Astrocyte (in vitro differentiated cells and primary cell): ENCODE data around the gene MAD2L1BP. TPM values are rescaled to one million over a fixed set of nuclear protein-coding genes. Genes with fewer than 3 reads are reported as not detected.
"Not testable (repeated sequence)": the region's sequence is repeated elsewhere in the genome, so short reads cannot be mapped to it uniquely, and the experiment has no call there.

ENCODE experiments used
- DNase-seq: peaks from one replicate; pipeline ENCODE4 v3.0.0-alpha.2; 2010; ENCODE audit warnings: low read depth
- FAIRE-seq: peaks from 2 replicates; lab custom pipeline; 2011; peaks lifted over from hg19 to GRCh38; lab: Jason Lieb, UNC
- H2AFZ ChIP-seq: 2 replicates; pipeline ENCODE4 v1.6.0; 2012; ENCODE audit warnings: low read depth, low read length, inconsistent platforms
- H3K27ac ChIP-seq: 2 replicates; pipeline ENCODE4 v1.5.1; 2011; ENCODE audit warnings: low read depth, low read length, inconsistent platforms
- H3K27me3 ChIP-seq: 2 replicates; pipeline ENCODE4 v1.6.0; 2011; ENCODE audit warnings: low read length, inconsistent platforms; ENCODE audit not compliant: insufficient read depth
- H3K36me3 ChIP-seq: 2 replicates; pipeline ENCODE4 v1.5.1; 2011; ENCODE audit warnings: low read length, inconsistent platforms; ENCODE audit not compliant: insufficient read depth
- H3K4me1 ChIP-seq: 2 replicates; pipeline ENCODE4 v1.5.1; 2011; ENCODE audit warnings: low read length, inconsistent platforms; ENCODE audit not compliant: insufficient read depth
- H3K4me2 ChIP-seq: 2 replicates; pipeline ENCODE4 v1.6.0; 2012; ENCODE audit warnings: low read length, inconsistent platforms
- H3K4me3 ChIP-seq: 2 replicates; pipeline ENCODE4 v1.5.1; 2011; ENCODE audit warnings: low read depth, mild to moderate bottlenecking, low read length, inconsistent platforms; ENCODE audit not compliant: insufficient read depth
- H3K79me2 ChIP-seq: 2 replicates; pipeline ENCODE4 v1.6.0; 2012; ENCODE audit warnings: mild to moderate bottlenecking, low read length, inconsistent platforms; ENCODE audit not compliant: insufficient read depth
- H3K9ac ChIP-seq: 2 replicates; pipeline ENCODE4 v1.6.0; 2012; ENCODE audit warnings: mild to moderate bottlenecking, low read length, inconsistent platforms
- H3K9me3 ChIP-seq: 2 replicates; pipeline ENCODE4 v1.5.1; 2012; ENCODE audit warnings: low read depth, mild to moderate bottlenecking, low read length, inconsistent platforms; ENCODE audit not compliant: insufficient read depth
- H4K20me1 ChIP-seq: 2 replicates; pipeline ENCODE4 v1.6.0; 2012; ENCODE audit warnings: low read length, inconsistent platforms; ENCODE audit not compliant: insufficient read depth
- H3K27ac Mint-ChIP-seq: one replicate; pipeline ENCODE4 v1.8.0; 2021; ENCODE audit warnings: mild to moderate bottlenecking, mixed read lengths; ENCODE audit not compliant: unreplicated experiment
- H3K27me3 Mint-ChIP-seq: one replicate; pipeline ENCODE4 v1.8.0; 2021; ENCODE audit warnings: low read depth, mixed read lengths; ENCODE audit not compliant: unreplicated experiment
- H3K36me3 Mint-ChIP-seq: one replicate; pipeline ENCODE4 v1.8.0; 2021; ENCODE audit warnings: low read depth, mixed read lengths; ENCODE audit not compliant: unreplicated experiment
- H3K4me1 Mint-ChIP-seq: one replicate; pipeline ENCODE4 v1.8.0; 2021; ENCODE audit warnings: low read depth, mixed read lengths; ENCODE audit not compliant: unreplicated experiment
- H3K4me3 Mint-ChIP-seq: one replicate; pipeline ENCODE4 v1.8.0; 2021; ENCODE audit warnings: mild to moderate bottlenecking, moderate library complexity, mixed read lengths; ENCODE audit not compliant: unreplicated experiment
- H3K9me3 Mint-ChIP-seq: one replicate; pipeline ENCODE4 v1.8.0; 2021; ENCODE audit warnings: mild to moderate bottlenecking, mixed read lengths; ENCODE audit not compliant: unreplicated experiment
- CTCF ChIP-seq: IDR thresholded peaks from 2 replicates; pipeline ENCODE4 v1.5.1; 2011; ENCODE audit warnings: low read depth, mild to moderate bottlenecking, inconsistent platforms, low read length, moderate library complexity; ENCODE audit not compliant: insufficient read depth
- EZH2 ChIP-seq: IDR thresholded peaks from 2 replicates; pipeline ENCODE4 v1.6.1; 2012; ENCODE audit warnings: mild to moderate bottlenecking, low read length, inconsistent platforms; ENCODE audit not compliant: insufficient read depth
- total RNA-seq: library from RNA; stranded (reverse); gene quantifications from 2 replicates; pipeline ENCODE4 v1.2.1, GENCODE V29; 2021

The MAD2L1BP gene
- total RNA-seq, 1 donor from 2014 or later: 32.2 TPM

GRCh38 chr6:43658161-43658560 is 22.5 kb downstream of the MAD2L1BP start:
- H3K79me2 ChIP-seq: no peaks in the 10 kb centered on the region
- no peaks in the 10 kb centered on the region for H3K36me3 ChIP-seq
- Mint-ChIP-seq H3K9me3 (peaks cover 10% of the 10 kb centered on the region), H3K4me3 (no peak overlapping the region), H3K36me3 (peaks cover 12% of the 10 kb centered on the region), H3K4me1 (no peaks in the 10 kb centered on the region), H3K27ac (no peak overlapping the region), H3K27me3 (no peaks in the 10 kb centered on the region)
- TF ChIP-seq EZH2: no peak
- TF ChIP-seq CTCF: no peak
- H3K9me3 ChIP-seq: peaks cover 4% of the 10 kb centered on the region
- H3K27ac ChIP-seq: no peak overlapping the region
- no peak overlapping the region for H3K4me3 ChIP-seq
- H4K20me1 ChIP-seq: no peaks in the 10 kb centered on the region
- no peak overlapping the region for H3K4me2 ChIP-seq
- DNase-seq (no peak), FAIRE-seq (no peak)
- H2AFZ ChIP-seq: no peak overlapping the region
- H3K27me3 ChIP-seq: no peaks in the 10 kb centered on the region
- H3K9ac ChIP-seq: no peak overlapping the region
- no peaks in the 10 kb centered on the region for H3K4me1 ChIP-seq

DNA sequence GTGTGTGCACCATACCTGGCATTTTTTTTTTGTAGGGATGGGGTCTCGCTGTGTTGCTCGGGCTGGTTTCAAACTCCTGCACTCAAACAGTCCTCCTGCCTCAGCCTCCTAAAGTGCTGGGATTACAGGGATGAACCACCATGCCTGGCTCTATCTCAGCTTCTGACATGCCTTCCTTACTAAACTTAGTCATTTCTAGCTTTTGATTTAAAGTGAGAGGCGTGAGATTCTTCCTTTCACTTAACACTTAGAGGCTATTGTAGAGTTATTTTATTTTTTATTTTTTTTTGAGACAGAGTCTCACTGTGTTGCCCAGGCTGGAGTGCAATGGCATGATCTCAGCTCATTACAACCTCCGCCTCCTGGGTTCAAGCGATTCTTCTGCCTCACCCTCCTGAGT is 27.3 kb downstream of the MAD2L1BP start:
- not testable (repeated sequence) for DNase-seq, H3K27ac Mint-ChIP-seq, H3K9me3 ChIP-seq, H3K4me3 Mint-ChIP-seq, H3K4me1 ChIP-seq, H3K36me3 ChIP-seq, H3K4me1 Mint-ChIP-seq, H3K79me2 ChIP-seq, H2AFZ ChIP-seq, H3K27me3 ChIP-seq, H3K4me3 ChIP-seq, H3K36me3 Mint-ChIP-seq, H3K27me3 Mint-ChIP-seq, H3K9ac ChIP-seq, H4K20me1 ChIP-seq, H3K4me2 ChIP-seq, H3K27ac ChIP-seq, FAIRE-seq
- H3K9me3 Mint-ChIP-seq: peaks cover 10% of the 10 kb centered on the region

DNA sequence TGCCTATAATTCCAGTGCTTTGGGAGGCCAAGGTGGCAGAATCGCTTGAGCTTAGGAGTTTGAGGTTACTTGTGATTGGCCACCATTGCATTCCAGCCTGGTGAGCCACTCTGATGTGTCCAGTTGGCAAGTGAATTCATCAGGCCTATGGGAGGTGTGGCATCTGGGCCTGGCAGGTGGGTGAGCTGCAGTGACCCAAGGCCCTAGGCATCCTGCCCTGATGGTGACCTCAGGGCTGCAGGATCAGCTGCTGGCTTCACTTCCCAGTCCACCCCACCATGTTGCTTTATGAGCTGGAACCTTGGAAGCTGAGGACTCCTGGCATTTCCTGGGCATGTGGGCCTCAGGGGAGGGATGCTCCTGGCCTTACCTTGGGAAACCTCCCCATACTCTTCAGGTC is 29.7 kb downstream of the MAD2L1BP start:
- Mint-ChIP-seq H3K36me3 (peaks cover 7% of the 10 kb centered on the region), H3K9me3 (peaks cover 10% of the 10 kb centered on the region), H3K4me1 (peaks cover 27% of the 10 kb centered on the region), H3K27ac (no peak overlapping the region), H3K4me3 (no peak overlapping the region), H3K27me3 (peaks cover 3% of the 10 kb centered on the region)
- Histone ChIP-seq H4K20me1 (peaks cover 7% of the 10 kb centered on the region), H3K36me3 (no peaks in the 10 kb centered on the region), H3K9ac (no peak overlapping the region), H3K4me2 (no peak overlapping the region), H3K27ac (no peak overlapping the region), H2AFZ (no peak overlapping the region), H3K4me3 (no peak overlapping the region), H3K79me2 (no peaks in the 10 kb centered on the region), H3K4me1 (peaks cover 16% of the 10 kb centered on the region), H3K27me3 (no peaks in the 10 kb centered on the region), H3K9me3 (peaks cover 4% of the 10 kb centered on the region)
- FAIRE-seq (no peak), DNase-seq (peak; percentile 16)
- TF ChIP-seq EZH2: no peak
- no peak for TF ChIP-seq CTCF
